AG08396 (cell line): ENCODE measurements around the gene CTAGE9.
"Not testable (repeated sequence)": the region's sequence is repeated elsewhere in the genome, so short reads cannot be mapped to it uniquely, and the experiment has no call there.

Experiments used
- DNase-seq: peaks from one replicate; pipeline ENCODE4 v3.0.0; 2012; ENCODE audit warnings: low spot score, mixed read lengths

Gene CTAGE9, protein sequence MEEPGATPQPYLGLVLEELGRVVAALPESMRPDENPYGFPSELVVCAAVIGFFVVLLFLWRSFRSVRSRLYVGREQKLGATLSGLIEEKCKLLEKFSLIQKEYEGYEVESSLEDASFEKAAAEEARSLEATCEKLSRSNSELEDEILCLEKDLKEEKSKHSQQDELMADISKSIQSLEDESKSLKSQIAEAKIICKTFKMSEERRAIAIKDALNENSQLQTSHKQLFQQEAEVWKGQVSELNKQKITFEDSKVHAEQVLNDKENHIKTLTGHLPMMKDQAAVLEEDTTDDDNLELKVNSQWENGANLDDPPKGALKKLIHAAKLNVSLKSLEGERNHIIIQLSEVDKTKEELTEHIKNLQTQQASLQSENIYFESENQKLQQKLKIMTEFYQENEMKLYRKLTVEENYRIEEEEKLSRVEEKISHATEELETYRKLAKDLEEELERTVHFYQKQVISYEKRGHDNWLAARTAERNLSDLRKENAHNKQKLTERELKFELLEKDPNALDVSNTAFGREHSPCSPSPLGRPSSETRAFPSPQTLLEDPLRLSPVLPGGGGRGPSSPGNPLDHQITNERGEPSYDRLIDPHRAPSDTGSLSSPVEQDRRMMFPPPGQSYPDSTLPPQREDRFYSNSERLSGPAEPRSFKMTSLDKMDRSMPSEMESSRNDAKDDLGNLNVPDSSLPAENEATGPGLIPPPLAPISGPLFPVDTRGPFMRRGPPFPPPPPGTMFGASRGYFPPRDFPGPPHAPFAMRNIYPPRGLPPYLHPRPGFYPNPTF

DNA sequence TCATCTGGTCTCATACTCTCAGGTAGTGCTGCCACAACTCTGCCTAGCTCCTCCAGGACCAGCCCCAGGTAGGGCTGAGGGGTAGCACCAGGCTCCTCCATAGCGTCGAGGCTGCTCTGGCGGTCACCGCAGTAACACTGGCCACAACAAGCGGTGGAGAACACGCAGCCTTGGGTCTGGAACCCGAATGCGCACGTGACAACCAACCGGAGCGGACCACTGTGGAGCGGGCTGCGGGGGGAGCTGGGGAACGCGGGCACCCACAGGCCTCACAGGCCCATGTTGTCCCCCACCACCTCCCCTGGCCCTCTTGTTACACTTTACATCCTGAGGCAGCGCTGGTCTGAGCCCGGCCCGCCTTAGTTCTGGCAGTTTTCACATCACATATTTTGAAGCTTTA is at the start of gene CTAGE9:
TSS of gene CTAGE9 (minus strand) at position 101 of the 400 bp plus-strand sequence. CDS start at position 101, 0 bp downstream.
- not testable (repeated sequence) for DNase-seq

DNA sequence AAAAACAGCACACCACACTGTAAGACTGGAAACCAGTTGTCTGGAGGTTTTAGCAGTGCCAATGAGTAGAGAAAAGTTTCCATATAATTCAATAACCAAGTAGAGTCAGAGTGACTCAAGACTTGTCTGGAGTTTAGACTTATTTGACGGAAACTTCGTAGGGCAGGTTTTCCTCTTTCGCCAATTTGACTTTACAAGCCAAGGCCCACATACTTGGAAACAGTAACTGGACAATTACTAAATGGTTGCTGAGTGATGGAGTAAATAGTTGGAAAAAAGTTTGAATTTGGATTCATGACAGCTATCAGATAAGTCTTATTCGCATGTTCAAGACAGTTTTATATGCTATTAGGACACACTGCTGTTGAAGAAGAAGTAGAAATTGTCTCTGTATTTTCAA is 48.1 kb upstream of the CTAGE9 start:
- no peak for DNase-seq

DNA sequence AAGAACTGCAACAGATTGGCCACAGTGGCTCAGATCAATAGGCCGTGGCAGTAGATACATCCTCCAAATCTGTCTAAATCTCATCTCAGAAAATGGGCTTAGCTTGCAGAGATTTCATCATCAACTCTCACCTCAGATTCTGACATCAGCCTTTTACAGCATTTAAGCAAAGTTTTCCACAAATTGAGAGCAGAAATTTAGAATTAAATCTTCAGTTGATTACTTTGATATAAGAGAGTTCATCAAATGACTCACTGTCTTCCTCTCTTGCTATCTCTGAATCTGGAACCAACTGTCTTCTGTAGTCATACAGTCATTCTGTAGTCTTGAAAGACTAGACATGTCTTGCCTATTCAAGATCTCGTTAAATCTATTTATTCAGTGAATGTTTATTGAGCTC is 45.2 kb upstream of the CTAGE9 start:
- no peak for DNase-seq

DNA sequence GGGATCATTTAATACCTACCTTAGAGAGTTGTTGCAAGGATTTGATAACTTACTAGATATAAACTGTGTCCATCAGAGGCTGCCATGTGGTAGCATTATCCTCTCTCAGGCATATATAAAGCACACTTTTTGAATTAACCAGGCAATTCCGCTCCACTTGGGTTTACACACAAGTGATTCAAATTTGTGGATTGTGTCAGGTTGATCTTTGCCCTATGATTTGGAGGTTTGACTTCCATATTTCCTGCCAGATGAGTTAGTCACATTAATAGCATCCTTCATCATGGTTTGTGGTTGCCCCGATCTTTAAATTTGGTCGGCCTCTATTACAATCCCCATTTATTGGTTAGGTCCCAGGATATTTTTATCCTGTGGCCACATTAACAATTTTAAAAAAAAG is 44.8 kb upstream of the CTAGE9 start:
- DNase-seq, result peak; percentile 39

DNA sequence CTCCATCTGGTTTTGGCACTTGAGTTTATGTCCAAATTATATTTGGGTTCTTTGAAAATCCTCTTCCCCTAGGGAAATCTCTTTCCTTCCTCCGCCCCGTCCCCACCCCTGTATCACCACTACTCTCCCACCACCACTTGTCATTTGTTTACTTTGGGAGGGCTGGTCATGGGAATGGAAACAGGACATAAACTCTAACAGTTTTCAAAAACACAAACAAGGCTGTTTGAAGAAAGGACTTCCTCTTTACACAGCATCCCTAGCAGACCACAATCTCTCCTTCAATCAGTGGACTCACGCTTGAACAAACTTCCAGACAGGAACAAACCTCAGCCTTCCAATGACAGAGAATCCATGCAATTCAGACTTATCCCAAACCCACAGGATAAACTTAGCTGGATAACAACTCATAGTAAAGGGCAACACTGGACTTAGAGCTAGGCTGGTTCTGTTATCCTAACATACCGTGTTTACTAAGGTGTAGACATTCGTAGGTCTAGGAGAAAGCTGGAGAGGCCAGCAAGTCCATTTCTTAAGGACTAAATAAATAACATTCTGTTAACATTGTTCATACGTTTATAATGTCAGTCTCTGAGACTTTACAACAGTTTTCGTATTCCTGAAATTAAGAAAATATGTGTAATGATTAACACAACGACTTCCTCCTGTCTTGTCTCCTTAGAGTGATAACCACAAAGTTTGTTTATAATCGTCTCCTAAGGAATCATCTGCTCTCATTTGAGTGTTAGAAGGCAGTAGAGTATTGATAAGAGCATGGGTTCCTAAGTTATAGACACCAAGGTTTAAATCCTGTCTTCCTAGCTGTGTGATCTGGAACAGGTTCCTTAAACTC is 44.1 kb upstream of the CTAGE9 start:
- no peak for DNase-seq

DNA sequence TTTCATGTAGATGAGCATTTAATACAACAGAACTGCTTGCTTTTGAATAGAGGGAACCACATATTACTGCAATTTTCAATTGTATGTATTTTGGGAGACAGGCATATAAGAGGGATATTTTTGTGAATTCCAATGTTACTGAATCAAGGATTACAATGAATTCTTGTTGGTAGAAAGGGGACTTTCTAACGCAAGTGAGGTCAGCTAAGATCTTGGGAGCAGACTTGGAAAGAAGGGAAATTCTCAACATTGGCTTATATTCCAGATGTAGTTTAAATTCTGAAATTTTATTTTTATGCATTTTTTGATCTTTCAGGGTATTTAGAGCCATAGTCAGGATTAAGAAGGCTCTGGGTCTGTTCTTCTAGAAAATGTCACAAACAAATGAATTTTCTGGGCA is 43.3 kb upstream of the CTAGE9 start:
- DNase-seq, result no peak

DNA sequence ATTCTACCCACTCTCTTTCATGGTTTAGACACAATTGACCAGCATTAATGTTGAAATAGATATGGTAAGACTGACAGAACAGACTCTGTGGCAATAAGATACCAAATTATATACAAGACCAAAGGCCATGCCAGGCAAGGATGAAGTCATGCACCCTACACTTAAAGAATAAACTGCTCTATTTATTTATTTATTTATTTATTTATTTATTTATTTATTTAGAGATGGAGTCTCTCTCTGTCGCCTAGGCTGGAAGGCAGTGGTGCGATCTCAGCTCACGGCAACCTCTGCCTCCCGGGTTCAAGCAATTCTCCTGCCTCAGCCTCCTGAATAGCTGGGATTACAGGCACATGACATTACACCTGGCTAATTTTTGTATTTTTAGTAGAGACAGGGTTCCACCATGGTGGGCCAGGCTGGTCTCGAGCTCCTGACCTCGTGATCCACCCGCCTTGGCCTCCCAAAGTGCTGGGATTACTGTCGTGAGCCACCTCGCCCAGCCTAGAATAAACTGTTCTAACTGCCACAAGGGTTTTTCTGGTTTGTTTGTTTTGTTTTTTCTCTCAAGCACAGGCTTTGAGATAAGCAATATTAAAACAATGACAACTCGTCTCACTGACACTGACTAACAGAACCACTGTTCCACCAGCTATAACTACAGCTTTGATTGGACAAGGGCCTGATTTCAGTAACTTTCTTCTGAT is 40.3 kb upstream of the CTAGE9 start:
- not testable (repeated sequence) for DNase-seq

DNA sequence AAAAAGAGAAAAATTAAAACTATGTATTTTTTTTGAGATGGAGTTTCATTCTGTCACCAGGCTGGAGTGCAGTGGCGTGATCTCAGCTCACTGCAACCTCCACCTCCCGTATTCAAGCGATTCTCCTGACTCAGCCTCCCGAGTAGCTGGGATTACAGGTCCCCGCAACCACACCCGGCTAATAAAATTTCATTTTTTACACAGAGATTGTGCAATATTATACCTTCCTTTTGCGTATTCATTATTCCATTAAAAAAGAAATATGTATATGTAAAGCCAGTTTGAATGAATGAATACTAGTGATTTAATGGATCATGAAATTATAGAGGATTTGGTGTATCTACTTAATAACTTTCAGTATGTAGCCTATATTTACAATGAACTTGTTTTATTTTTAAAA is 38.2 kb upstream of the CTAGE9 start:
- no peak for DNase-seq

DNA sequence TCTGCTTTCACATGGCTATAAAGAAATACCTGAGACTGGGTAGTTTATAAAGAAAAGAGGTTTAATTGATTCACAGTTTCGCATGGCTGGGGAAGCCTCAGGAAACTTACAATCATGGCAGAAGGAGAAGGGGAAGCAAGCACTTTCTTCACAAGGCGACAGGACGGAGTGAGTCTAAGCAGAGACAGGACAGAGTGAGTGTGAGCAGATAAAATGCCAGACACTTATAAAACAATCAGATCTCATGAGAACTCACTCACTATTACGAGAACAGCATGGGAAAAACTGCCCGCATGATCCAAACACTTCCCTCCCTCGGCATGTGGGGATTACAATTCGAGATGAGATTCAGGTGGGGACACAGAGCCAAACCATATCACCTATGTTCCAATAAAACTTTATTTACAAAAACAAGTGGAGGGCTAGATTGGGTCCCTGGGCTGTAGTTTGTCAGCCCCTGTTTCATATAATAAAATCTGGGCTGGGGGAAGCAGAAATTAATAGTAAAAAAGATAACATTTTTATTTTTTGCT is 37.1 kb upstream of the CTAGE9 start:
- no peak for DNase-seq

DNA sequence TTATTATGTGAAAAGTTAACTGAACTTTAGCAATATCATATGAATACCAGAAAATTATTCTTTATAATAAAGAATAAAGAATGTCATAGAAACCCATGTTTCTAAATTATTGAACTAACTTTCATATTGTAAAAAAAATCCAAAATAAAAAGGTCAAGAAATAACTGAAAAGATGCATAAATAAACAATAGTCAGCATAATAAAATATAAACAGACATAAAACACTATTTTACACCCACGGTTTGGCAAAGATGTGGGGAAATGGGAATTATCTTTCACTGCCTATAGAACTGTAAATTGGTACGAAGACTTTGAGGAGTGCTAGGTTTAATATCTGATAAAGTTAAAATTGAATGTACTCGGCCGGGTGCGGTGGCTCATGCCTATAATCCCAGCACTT is 34.7 kb upstream of the CTAGE9 start:
- no peak for DNase-seq

DNA sequence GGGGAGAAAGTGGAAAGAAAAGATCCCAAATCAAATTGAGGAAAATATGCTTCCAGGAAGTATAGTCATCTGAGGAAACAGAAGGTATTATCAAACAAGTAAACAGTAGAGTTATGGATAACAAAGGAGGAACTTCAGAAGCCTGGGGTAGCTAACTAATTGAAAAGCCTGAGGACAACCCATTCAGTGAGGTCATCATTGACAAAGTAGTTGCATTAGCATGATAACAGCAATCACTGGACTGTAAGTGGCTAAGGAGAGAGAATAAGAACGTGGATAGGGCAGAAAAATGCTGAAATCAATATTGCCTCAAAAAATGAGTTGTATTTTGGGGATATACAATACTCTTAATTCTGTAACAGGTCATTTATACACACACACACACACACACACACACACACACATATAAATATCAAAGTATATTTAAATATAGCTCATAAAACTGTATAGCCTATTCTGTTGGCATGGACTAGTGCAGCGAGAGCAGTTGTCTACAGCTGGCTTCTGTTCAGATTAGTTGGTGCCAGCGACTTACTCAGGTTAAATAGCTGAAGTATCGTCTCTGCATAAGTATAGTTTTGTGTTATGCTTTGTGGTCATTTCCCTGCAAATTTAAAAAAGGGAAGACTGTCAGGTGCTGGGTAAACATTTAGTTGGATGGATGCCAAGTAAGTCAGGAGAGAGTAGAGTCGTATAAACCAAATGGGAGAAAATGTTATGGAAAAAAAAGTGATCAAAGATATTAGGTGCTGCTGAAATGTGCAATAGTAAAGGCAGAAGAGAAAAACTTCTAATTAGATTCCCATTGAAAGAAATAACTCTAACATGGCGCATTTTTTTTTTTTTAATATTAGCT is 33.8 kb upstream of the CTAGE9 start:
- DNase-seq, result no peak

DNA sequence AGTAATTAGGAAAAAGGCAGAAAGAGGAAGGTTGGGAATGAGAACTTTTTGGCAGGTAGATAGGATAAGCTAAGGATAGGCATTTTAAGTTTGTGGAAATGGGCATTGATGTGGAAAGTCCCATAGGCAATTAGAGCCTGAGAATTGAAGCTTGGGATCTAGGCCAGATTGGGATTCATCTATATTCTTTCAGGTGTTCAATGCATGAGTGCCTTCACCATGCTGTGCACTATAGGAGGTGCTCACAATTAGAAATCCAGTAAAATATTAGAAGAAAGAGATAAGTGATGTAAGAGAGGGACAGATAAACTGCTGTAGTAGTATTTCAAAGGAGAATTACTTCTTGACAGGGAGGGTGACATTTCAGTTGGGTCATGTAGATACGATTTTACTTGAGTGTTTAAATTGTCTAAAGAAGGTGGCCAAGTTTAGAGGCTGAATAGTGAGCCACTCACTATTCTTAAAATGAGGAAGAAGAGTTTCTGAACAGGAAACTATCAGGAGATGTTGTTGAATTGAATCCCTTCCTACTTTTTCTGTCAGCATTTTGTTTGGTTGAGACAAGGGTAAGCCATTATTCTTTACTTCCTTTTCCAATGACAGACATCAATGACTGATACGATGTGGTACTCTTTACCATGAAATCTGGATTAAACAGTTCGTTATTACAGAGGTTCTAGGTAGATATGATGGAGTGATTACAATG is 31.0 kb upstream of the CTAGE9 start:
- DNase-seq, result no peak

DNA sequence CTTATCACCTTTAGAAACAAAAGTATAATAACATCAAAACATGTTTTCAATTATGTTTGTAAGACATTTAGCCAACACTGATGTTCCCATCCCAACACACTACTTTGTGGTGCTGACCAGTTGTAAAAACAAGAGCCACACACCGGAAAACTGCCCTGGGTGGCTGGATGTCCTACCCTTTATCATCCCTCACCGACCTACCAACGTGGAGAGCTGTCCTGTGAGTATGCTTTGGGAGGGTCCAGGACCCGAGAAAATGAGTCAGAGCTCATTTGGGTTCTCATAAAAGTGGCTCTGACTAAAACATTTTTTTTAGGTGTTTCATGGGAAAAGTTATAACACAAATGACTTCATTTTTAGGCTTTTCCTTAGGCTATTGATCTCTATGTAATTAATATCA is 29.3 kb upstream of the CTAGE9 start:
- DNase-seq, result no peak

DNA sequence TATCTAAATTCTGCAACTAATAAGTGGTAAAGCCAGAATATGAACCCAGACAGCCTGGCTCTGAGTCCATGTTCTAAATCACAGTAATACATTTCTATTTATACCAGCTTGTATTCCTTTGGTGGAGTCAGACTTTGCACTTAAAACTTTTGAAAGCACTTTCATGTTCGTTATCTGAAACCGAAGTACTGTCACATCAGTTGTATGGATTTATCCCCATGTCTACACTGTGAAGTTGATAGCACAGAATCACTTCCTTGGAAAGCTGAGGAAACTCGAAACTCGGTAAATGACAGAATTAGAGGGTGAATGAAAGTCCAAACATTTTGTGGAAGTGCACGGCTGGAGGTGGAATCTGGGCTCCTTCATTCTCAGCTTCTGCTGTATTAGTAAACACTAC is 28.3 kb upstream of the CTAGE9 start:
- DNase-seq, result no peak

DNA sequence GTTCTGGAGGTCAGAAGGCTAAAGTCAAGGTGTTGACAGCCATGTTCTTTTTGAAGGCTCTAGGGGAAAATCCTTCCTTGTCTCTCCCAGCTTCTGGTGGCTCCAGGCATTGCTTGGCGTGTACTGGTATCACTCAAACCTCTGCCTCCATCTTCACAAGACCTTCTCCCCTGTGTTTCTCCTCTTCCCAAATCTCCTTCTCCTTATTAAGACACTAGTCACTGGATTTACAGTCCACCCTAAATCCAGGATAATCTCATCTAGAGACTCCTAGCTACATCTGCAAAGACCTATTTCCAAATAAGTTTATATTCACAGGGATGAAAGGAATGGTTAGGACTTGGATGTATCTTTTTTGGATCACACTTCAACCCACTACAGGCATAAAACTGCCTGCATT is 26.0 kb upstream of the CTAGE9 start:
- no peak for DNase-seq

DNA sequence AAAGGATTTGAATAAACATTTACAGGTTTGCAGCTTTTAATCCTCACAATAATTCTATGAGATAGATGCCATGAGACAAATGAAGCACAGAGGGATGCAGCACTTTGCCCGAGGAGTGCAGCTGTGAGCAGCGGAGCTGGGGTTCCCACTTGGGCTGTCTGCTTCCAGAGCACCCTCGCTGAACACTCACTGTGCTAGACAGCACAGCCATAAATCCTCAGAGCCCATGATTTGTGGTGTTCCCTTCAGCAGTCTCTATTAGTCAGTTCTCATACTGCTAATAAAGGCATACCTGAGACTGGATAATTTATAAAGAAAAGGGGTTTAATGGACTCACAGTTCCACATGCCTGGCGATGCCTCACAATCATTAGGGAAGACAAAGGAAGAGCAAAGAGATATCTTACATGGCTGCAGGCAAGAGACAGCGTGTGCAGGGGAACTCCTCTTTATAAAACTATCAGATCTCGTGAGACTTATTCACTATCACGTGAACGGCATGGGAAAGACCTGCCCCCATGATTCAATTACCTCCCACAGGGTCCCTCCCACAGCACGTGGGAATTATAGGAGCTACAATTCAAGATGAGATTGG is 25.3 kb upstream of the CTAGE9 start:
- DNase-seq, result no peak

DNA sequence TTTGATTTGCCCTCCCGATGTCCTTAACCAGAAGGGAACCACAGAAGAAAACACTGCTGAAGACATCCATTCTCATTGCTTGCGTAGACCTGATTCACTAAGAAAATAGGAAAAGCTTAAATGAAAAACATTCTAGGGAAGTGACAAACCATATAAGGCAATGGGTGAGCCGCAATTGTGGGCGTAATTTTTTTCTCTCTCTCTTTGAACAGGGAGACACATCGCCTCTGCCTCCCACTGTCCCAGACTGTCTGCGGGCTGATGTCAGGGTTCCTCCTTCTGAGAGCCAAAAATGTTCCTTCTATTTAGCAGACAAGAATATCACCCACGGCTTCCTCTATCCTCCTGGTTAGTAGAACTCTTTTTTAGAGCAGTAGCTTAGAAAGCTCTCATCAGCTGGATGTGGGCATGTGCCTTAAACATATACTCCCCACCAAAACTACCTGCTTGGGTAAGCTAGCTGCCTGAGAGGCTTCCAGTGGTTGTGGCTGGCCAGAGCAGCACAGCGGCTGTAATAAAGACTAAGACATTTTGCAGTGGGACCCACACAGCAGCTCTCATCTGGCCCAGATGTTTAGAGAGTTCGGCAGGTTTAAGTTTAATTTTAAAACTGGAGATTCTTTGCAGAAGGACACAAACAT is 22.7 kb upstream of the CTAGE9 start:
- no peak for DNase-seq

DNA sequence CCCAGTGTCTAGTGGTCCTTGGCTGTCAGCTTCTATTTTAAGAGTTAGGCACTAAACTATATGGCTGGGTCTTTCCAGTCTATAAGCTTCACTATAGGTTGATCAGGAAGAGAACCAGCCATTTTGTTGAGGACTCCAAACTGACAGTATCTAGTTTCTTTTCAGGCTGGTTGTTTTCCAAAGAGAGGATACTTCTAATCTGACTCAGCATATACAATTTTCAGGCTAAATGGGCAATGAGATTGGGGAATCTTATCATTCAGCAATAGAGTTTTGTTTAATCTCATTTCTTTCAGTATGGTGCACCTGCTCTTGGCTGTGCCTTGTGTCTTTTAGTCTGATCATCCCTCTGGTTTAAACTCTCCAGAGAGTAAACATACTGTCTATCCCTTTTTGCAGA is 20.4 kb upstream of the CTAGE9 start:
- DNase-seq, result no peak

DNA sequence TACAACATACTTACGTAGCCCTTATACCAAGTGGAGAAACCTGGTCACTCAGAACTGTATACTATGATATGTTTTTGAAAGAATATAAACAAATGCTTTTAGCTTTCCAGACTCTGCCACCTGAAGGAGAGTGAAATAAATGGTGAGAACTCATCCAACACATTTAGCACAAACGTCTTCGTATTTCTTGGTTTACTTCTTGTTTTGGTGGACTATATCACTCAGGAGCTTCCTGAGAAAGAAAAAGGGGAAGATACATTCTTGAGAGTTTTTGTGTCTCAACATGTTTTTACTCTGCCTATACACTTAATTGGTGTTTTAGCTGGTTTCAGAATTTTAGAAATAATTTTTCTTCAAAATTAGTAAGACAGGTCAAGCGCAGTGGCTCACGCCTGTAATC is 19.4 kb upstream of the CTAGE9 start:
- no peak for DNase-seq
